Renal cortex interstitium (tissue), 11 donors: Measurements from ENCODE around the gene CNTN1. TPM values are rescaled to one million over a fixed set of nuclear protein-coding genes. Genes with fewer than 3 reads are reported as not detected.

Experiments
- DNase-seq, 11 donors: peaks; one replicate each; pipeline ENCODE4 v3.0.0-alpha.2; 2013; ENCODE audit warnings: low read depth in 9 of 11, low spot score in 4 of 11; ENCODE audit errors: extremely low read depth in 1 of 11
- polyA plus RNA-seq, 3 donors: library from polyadenylated mRNA; unstranded; fragments of 120-200 nt; gene quantifications; one replicate each; pipeline ENCODE4 v1.2.1, GENCODE V29; 2013; ENCODE audit not compliant: insufficient read length in 3 of 3

CNTN1 gene
- polyA plus RNA-seq, 3 donors = 37.6 to 45.2 (median 38.1) TPM

- no peak for DNase-seq
Measured at GRCh38 chr12:40907115-40907527, 214.9 kb downstream of the CNTN1 start.

DNA sequence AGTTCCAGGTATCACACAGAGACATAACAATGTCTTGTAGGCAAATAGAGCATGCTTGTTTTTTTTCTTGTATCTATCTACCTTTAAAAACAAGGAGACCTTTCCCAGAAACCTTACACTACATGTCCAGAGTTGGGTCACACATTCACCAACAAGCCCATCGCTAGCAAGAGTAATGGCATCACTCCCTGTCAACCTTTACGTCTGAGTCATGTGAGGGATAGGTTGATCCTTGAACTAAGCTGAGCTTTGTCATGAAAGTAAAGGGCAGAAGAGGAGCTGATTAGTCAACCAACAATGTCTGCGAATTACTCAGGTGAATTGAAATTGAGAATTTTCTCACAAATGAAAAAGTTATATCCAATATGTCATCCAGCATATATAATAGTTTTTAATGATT lies 219.4 kb downstream of the CNTN1 start:
- no peak for DNase-seq

DNA sequence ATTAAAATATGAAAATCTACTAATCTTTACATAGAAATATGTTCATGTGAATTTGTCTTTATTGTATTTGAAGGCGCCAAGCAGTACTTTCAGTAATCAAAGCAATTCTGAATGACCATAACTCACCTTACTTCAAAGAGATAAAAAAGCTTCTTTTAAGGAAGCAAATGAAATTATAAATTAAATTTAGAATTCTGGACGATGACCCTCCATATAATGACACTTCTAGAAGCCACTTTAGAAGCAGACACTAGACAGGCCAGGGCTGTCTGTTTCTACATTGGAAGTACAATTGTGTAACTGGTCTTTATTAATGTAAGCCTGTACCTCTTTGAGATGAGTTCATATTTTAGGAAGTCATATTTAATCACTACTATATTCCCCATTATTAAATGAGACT lies 222.9 kb downstream of the CNTN1 start:
- DNase-seq = no peak

- no peak for DNase-seq
Measured at GRCh38 chr12:40917561-40917960, 225.3 kb downstream of the CNTN1 start.

GRCh38 chr12:40921563-40922163 lies 229.4 kb downstream of the CNTN1 start:
- DNase-seq = peak in 4 of 11 donors; percentile 4 to 20 (median 14)

DNA sequence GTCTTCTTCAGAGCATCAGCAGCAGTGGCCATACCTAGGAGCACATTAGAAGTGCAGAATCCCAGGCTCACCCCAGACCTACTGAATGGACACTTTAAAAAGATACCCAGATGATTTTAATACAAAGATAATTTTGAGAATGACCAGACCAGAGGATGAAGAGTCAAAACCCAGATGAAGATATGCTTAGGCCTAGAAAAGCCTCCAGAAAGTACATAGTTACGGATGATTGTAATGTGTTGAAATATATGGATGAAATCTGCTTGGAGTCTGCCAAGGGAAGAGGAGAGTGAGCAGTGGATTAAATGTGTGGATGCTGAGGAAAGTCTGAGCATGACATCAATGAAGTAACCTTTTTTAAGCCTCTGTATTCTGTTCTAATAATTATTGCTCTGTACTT lies 245.7 kb downstream of the CNTN1 start:
- no peak for DNase-seq

GRCh38 chr12:40942326-40942725 lies 250.1 kb downstream of the CNTN1 start:
- DNase-seq = no peak

GRCh38 chr12:40945772-40946171 lies 253.5 kb downstream of the CNTN1 start:
- DNase-seq = no peak

DNA sequence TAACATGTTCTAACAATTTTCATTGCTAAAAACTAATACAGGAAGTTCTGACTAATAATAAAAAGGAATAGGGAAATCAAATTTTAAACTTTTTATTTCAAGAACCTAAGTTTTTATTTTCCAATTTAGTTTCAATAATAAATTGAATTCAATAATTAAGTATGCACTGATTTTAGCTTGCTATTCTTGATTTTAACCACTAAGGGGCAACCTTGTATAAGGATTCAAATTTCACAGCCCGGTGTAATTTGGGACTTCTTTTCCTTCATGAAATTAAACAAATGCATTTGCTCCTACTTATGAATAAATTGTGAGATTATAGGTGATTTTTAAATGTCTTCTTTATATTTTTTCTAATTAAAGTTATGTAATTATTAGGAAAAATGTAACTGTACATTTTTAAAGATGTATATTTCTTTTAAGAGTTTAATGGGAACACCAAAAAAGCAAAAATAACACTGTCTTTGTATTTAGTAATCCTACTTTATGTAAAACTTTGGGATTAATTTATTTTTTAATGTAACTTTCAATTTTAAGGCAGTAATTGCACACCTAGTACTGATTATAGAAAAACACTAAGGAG lies 254.5 kb downstream of the CNTN1 start:
- peak in 8 of 11 donors; percentile 8 to 35 (median 18) for DNase-seq

- DNase-seq = peak in 1 of 11 donors; percentile 24
Measured at GRCh38 chr12:40947797-40948196, 255.6 kb downstream of the CNTN1 start.

DNA sequence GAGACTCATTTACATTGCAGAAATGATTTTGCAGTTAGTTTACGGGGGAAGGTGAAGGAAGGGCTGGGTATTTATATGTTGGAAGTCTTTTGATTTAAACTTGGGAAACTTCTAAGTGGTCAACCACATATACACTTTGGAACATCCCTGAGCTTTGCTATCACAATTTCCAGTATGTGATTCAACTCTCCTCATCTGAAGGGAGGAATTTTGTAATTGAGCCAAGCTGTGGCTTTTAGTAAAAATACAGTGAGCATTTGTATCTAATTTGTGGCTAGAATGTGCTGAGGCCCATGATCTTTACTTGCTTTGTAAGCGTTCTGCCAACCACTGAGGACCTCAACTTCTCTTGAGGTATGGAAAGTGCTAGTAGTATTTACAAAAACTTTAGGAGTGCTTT lies 260.8 kb downstream of the CNTN1 start:
- DNase-seq = no peak

DNA sequence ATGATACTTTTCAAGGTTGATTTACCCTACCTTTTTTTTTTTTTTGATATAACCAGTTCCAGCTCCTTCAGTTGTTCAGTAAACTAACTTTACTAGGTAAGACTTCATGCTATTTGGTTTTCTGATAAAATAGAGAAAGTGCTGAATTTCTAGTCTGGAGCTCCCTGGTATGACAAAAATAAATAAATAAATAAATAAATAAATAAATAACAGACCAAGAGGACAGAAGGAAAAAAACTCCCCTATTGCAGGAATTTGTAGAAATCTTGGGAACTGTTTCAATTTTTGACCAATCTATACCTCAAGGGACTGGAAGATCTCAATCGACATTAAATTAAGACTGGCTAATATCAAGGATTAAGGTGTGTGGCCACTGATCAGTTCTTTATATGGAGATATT lies 265.2 kb downstream of the CNTN1 start:
- no peak for DNase-seq

- no peak for DNase-seq
Measured at GRCh38 chr12:40959041-40959440, 266.8 kb downstream of the CNTN1 start.

DNA sequence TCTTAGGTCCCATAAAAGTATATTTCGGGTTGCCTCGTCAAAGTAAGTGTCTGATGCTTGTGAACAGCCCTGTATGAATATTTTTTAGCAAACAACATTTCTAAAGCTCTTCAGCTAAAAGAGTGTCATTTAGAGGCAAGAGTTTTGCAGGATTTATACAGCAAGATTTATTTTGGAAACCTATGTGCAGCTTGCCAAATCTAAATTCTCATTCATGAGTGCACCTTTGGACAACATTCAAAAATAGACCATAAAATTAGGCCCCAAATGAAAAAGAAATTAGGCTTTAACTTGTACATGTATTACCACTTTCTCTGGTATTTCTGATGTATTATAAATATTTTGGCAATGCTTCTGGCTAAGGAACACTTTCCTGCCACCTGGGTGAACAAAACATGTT lies 271.5 kb downstream of the CNTN1 start:
- DNase-seq = no peak

DNA sequence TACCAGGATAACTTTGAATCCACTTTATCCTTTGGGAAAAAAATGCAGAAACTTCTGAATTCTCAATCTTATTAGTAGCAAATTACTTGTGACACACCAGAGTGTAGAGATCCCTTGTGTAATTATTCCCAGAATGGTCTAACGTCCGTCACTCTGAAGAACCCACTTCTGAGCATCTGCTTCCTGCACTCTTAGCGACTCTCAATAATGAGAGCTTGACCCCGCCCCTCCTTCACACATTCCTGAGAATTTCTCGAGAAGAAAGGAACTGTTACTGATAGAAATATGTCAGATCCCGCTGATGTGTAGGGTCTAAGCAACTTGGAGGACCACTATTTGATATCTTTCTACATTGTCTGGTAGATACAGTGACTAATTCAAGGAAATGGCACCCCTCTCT lies 277.6 kb downstream of the CNTN1 start:
- DNase-seq = no peak

DNA sequence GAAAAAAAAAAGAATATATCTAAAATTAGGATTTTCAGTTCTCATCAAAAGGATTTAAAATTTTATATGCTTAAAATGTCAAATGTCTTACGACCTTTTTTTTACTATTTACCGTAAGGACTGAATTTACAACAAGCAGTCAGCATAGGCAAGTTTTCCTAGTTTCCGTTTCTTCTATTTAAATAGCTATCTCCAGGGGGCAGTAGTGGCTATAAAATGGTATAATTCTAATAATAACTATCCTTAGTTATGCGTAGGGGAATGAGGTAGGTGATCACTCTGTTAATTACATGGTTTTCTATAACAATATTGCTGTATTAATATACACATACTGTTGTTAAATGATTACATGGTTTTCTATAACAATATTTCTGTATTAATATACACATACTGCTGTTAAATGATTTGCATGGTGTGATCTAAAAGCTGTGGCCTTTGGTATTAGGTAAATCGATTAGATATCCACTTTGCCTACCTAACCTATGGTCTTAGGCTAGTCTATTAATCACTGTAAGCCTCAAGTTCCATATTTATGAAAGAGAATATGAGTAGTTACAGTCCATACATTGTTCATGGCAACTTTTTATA lies 278.2 kb downstream of the CNTN1 start:
- no peak for DNase-seq

DNA sequence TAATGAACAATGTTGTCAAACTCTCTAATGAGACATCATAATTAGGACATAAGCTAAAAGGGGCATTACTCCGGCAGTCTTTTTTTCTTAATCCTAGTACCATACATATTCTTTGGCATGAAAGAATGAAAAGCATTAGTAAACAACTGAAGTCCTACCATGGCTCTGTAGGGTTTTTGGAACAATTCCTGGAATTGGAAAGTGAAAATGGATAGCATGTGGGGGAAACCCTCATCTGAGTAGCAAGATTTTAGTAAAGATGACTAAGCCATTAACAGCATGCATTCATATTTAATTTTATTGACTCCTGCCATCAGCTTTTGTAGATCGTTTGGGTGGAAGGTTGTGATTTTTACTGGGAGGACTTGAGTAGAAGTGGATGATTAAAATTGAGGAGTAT lies 279.7 kb downstream of the CNTN1 start:
- no peak for DNase-seq

GRCh38 chr12:40976546-40976945 lies 284.3 kb downstream of the CNTN1 start:
- no peak for DNase-seq

- DNase-seq = no peak
Measured at GRCh38 chr12:40980427-40980961, 288.3 kb downstream of the CNTN1 start.

GRCh38 chr12:40986001-40986400 lies 293.8 kb downstream of the CNTN1 start:
- no peak for DNase-seq

- peak in 1 of 11 donors; percentile 18 for DNase-seq
Measured at GRCh38 chr12:40988355-40988754, 296.1 kb downstream of the CNTN1 start.
